ENCODE measurements around the gene TRIM69. TPM values are rescaled to one million over a fixed set of nuclear protein-coding genes. Genes with fewer than 3 reads are reported as not detected.
A peak's percentile ranks its signal among the peaks of the same experiment; 100 is the strongest.
"Not testable (repeated sequence)": the region's sequence is repeated elsewhere in the genome, so short reads cannot be mapped to it uniquely, and the experiment has no call there.

The TRIM69 gene
- total RNA-seq, 2 experiments from 2014 or later: 76.0 to 78.0 TPM

GRCh38 chr15:44753345-44753744 is 17.0 kb downstream of the TRIM69 start:
- peaks cover 50% of the 10 kb centered on the region for H3K36me3 Mint-ChIP-seq
- H3K9me3 Mint-ChIP-seq: peaks cover 17% of the 10 kb centered on the region
- POLR2A ChIA-PET: interaction anchor here (0.6 kb wide), 1 partner anchor 252 kb away, joined by 4 read pairs; no protein-coding TSS in a partner anchor
- H3K27ac Mint-ChIP-seq: no peak overlapping the region
- no peak for DNase-seq
- peaks cover 34% of the 10 kb centered on the region for H3K4me1 Mint-ChIP-seq (ENCODE audit: low read depth)
- no peak overlapping the region for H3K4me3 Mint-ChIP-seq
- intact Hi-C loops (cut with micrococcal nuclease): loop anchor here (10.0 kb wide), 1 partner anchor 449 kb away; no protein-coding TSS in a partner anchor
- CTCF ChIA-PET: interaction anchor here (1.1 kb wide), 1 partner anchor 425 kb away, joined by 3 read pairs; no protein-coding TSS in a partner anchor
- no peaks in the 10 kb centered on the region for H3K27me3 Mint-ChIP-seq

- Mint-ChIP-seq H3K27ac (no peak overlapping the region), H3K4me1 (ENCODE audit: low read depth) (peaks cover 2% of the 10 kb centered on the region), H3K4me3 (no peak overlapping the region), H3K36me3 (peaks cover 31% of the 10 kb centered on the region), H3K27me3 (no peaks in the 10 kb centered on the region), H3K9me3 (no peaks in the 10 kb centered on the region)
- intact Hi-C loops (cut with micrococcal nuclease): no loop called here
- CTCF ChIA-PET: no interaction called here
- DNase-seq: no peak
- POLR2A ChIA-PET: no interaction called here
Observed at GRCh38 chr15:44763187-44763586, 26.9 kb downstream of the TRIM69 start.

- Mint-ChIP-seq H3K36me3 (peaks cover 31% of the 10 kb centered on the region), H3K27ac (no peak overlapping the region), H3K4me3 (no peak overlapping the region), H3K9me3 (no peaks in the 10 kb centered on the region), H3K4me1 (ENCODE audit: low read depth) (peaks cover 2% of the 10 kb centered on the region), H3K27me3 (no peaks in the 10 kb centered on the region)
- intact Hi-C loops (cut with micrococcal nuclease): no loop called here
- ChIA-PET POLR2A (no interaction called here), CTCF (interaction anchor here (1.3 kb wide), 1 partner anchor 18 kb away, joined by 4 read pairs; no protein-coding TSS in a partner anchor)
- no peak for DNase-seq
Observed at GRCh38 chr15:44763848-44764247, 27.5 kb downstream of the TRIM69 start.

- ChIA-PET POLR2A (no interaction called here), CTCF (interaction anchor here (1.3 kb wide), 1 partner anchor 17 kb away, joined by 4 read pairs; no protein-coding TSS in a partner anchor)
- Mint-ChIP-seq H3K4me3 (no peak overlapping the region), H3K36me3 (peaks cover 37% of the 10 kb centered on the region), H3K27ac (no peak overlapping the region), H3K9me3 (peaks cover 3% of the 10 kb centered on the region), H3K27me3 (no peaks in the 10 kb centered on the region), H3K4me1 (ENCODE audit: low read depth) (peaks cover 2% of the 10 kb centered on the region)
- intact Hi-C loops (cut with micrococcal nuclease): no loop called here
- no peak for DNase-seq
Observed at GRCh38 chr15:44765036-44765435, 28.7 kb downstream of the TRIM69 start.

DNA sequence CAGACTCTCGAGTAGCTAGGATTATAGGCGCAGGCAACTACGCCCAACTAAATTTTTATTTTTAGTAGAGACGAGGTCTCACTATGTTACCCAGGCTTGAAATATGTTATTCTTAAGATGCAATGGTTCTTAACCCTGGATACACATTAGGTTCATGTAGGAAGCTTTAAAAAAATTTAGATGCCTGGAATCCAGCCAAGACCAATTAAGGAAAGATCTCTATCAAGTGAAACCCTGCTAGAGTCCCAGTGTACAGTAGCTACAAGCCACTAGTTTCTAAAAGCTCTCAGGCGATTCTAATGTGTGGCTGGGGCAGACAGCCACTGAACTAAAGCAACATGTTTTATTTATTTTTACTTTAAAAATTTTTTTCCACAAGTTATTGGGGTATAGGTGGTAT is 33.2 kb downstream of the TRIM69 start:
- no peak for DNase-seq
- no peaks in the 10 kb centered on the region for H3K27me3 Mint-ChIP-seq
- peaks cover 56% of the 10 kb centered on the region for H3K36me3 Mint-ChIP-seq
- POLR2A ChIA-PET: no interaction called here
- no peak overlapping the region for H3K4me3 Mint-ChIP-seq
- H3K27ac Mint-ChIP-seq: no peak overlapping the region
- intact Hi-C loops (cut with micrococcal nuclease): no loop called here
- CTCF ChIA-PET: no interaction called here
- peaks cover 27% of the 10 kb centered on the region for H3K9me3 Mint-ChIP-seq
- no peaks in the 10 kb centered on the region for H3K4me1 Mint-ChIP-seq (ENCODE audit: low read depth)

GRCh38 chr15:44770715-44771114 is 34.4 kb downstream of the TRIM69 start:
- H3K27me3 Mint-ChIP-seq; POLR2A ChIA-PET; H3K27ac Mint-ChIP-seq; CTCF ChIA-PET; DNase-seq; intact Hi-C loops (cut with micrococcal nuclease); H3K4me3 Mint-ChIP-seq; H3K4me1 Mint-ChIP-seq (ENCODE audit: low read depth): not testable (repeated sequence)
- Mint-ChIP-seq H3K9me3 (peaks cover 27% of the 10 kb centered on the region), H3K36me3 (peaks cover 56% of the 10 kb centered on the region)

DNA sequence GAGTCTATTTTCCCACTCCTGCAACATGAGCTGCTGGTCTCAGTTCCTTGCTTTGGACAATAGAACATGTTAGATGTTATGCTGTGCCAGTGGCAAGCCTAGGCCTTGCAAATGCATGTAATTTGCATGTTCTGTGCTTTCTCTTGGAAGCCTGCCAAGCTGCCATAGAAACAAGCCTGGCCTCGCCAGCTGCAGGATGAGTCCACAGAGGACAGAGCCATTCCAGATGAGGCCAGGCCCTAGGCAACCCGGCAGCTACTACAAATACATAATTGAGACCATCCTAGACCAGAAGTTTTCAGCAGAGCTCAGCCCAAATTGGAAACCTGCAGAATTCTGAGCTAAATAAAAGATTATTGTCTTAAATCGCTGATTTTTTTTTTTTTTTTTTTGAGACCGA is 39.6 kb downstream of the TRIM69 start:
- no peak for DNase-seq
- H3K4me1 Mint-ChIP-seq (ENCODE audit: low read depth): no peaks in the 10 kb centered on the region
- intact Hi-C loops (cut with micrococcal nuclease): no loop called here
- H3K4me3 Mint-ChIP-seq: no peak overlapping the region
- H3K36me3 Mint-ChIP-seq: peaks cover 24% of the 10 kb centered on the region
- no peaks in the 10 kb centered on the region for H3K27me3 Mint-ChIP-seq
- ChIA-PET CTCF (no interaction called here), POLR2A (interaction anchor here (0.6 to 1.5 kb wide), 2 partner anchors 65 to 152 kb away, joined by 3 to 6 read pairs; partner anchors contain the start of gene PATL2)
- no peak overlapping the region for H3K27ac Mint-ChIP-seq
- peaks cover 14% of the 10 kb centered on the region for H3K9me3 Mint-ChIP-seq

- intact Hi-C loops (cut with micrococcal nuclease): no loop called here
- Mint-ChIP-seq H3K4me3 (no peak overlapping the region), H3K27me3 (no peaks in the 10 kb centered on the region), H3K9me3 (no peaks in the 10 kb centered on the region), H3K27ac (no peak overlapping the region), H3K36me3 (no peaks in the 10 kb centered on the region), H3K4me1 (ENCODE audit: low read depth) (peaks cover 15% of the 10 kb centered on the region)
- DNase-seq: no peak
- ChIA-PET POLR2A (no interaction called here), CTCF (no interaction called here)
Observed at GRCh38 chr15:44779761-44780160, 43.4 kb downstream of the TRIM69 start.

DNA sequence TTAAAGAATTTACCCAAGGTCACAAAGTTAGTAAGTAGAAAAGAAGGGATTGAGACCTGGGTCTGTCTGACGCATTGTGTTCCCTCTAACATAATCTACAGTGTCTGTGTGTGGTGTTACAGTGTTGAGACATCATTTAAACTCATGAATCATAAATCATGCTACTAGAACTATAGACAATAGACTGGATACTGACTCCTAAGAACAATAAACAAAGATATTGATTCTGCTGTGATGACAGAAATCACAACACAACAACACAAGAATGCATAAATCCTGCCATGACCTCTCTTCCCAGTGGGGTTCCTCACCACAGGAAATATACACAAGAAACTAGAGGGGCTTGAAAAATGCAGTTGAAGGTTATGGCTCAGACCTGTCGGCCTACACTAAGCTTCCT is 44.3 kb downstream of the TRIM69 start:
- ChIA-PET POLR2A (no interaction called here), CTCF (interaction anchor here (1.1 kb wide), 1 partner anchor 42 kb away, joined by 5 read pairs; no protein-coding TSS in a partner anchor)
- no peaks in the 10 kb centered on the region for H3K36me3 Mint-ChIP-seq
- no peaks in the 10 kb centered on the region for H3K27me3 Mint-ChIP-seq
- intact Hi-C loops (cut with micrococcal nuclease): no loop called here
- no peak for DNase-seq
- peaks cover 19% of the 10 kb centered on the region for H3K4me1 Mint-ChIP-seq (ENCODE audit: low read depth)
- no peak overlapping the region for H3K4me3 Mint-ChIP-seq
- no peak overlapping the region for H3K27ac Mint-ChIP-seq
- H3K9me3 Mint-ChIP-seq: no peaks in the 10 kb centered on the region

- ChIA-PET POLR2A (no interaction called here), CTCF (interaction anchor here (0.9 to 1.6 kb wide), 4 partner anchors 17 to 203 kb away, joined by 3 to 5 read pairs (median 4); no protein-coding TSS in a partner anchor)
- Mint-ChIP-seq H3K4me3 (no peak overlapping the region), H3K4me1 (ENCODE audit: low read depth) (peaks cover 23% of the 10 kb centered on the region), H3K27me3 (no peaks in the 10 kb centered on the region), H3K9me3 (no peaks in the 10 kb centered on the region), H3K27ac (no peak overlapping the region), H3K36me3 (no peaks in the 10 kb centered on the region)
- intact Hi-C loops (cut with micrococcal nuclease): no loop called here
- DNase-seq: no peak
Observed at GRCh38 chr15:44781128-44781810, 44.9 kb downstream of the TRIM69 start.

GRCh38 chr15:44782516-44782915 is 46.2 kb downstream of the TRIM69 start:
- H3K4me3 Mint-ChIP-seq: no peak overlapping the region
- ChIA-PET POLR2A (interaction anchor here (0.6 kb wide), 1 partner anchor 148 kb away, joined by 4 read pairs; no protein-coding TSS in a partner anchor), CTCF (interaction anchor here (1.6 kb wide), 1 partner anchor 18 kb away, joined by 4 read pairs; no protein-coding TSS in a partner anchor)
- no peaks in the 10 kb centered on the region for H3K27me3 Mint-ChIP-seq
- H3K27ac Mint-ChIP-seq: no peak overlapping the region
- no peak for DNase-seq
- no peaks in the 10 kb centered on the region for H3K36me3 Mint-ChIP-seq
- H3K9me3 Mint-ChIP-seq: no peaks in the 10 kb centered on the region
- intact Hi-C loops (cut with micrococcal nuclease): no loop called here
- H3K4me1 Mint-ChIP-seq (ENCODE audit: low read depth): peaks cover 23% of the 10 kb centered on the region

- H3K27me3 Mint-ChIP-seq; H3K36me3 Mint-ChIP-seq; POLR2A ChIA-PET; DNase-seq; intact Hi-C loops (cut with micrococcal nuclease); H3K9me3 Mint-ChIP-seq: not testable (repeated sequence)
- peak overlapping the region; percentile 82 for H3K27ac Mint-ChIP-seq
- H3K4me1 Mint-ChIP-seq (ENCODE audit: low read depth): peaks cover 39% of the 10 kb centered on the region
- H3K4me3 Mint-ChIP-seq: peak overlapping the region; percentile 81
- CTCF ChIA-PET: interaction anchor here (1.9 kb wide), 1 partner anchor 46 kb away, joined by 5 read pairs; no protein-coding TSS in a partner anchor
Observed at GRCh38 chr15:44784918-44785274, 48.6 kb downstream of the TRIM69 start.
